ENCODE data around the gene BCAS3.

BCAS3 gene

GRCh38 chr17:61310590-61310989 lies 632.9 kb downstream of the BCAS3 start:
- no peak overlapping the region for H3K4me3 ChIP-seq
- DNase-seq (ENCODE audit: low spot score), result peak; percentile 8
- TF ChIP-seq CTCF (IDR thresholded peaks at IDR 0.05), result no peak
- no peak overlapping the region for H3K27ac ChIP-seq

GRCh38 chr17:61312406-61313295 lies 635.0 kb downstream of the BCAS3 start:
- TF ChIP-seq CTCF (IDR thresholded peaks at IDR 0.05), result no peak
- no peak overlapping the region for H3K4me3 ChIP-seq
- peak overlapping the region; percentile 84 to 93 for H3K27ac ChIP-seq
- DNase-seq (ENCODE audit: low spot score), result no peak

- Histone ChIP-seq H3K27ac (peak overlapping the region; percentile 84 to 93), H3K4me3 (no peak overlapping the region)
- DNase-seq (ENCODE audit: low spot score), result no peak
- no peak for TF ChIP-seq CTCF (IDR thresholded peaks at IDR 0.05)
Observed at GRCh38 chr17:61313461-61314326, 636.0 kb downstream of the BCAS3 start.

GRCh38 chr17:61314368-61315078 lies 636.9 kb downstream of the BCAS3 start:
- DNase-seq (ENCODE audit: low spot score), result peak; percentile 95
- Histone ChIP-seq H3K4me3 (peak overlapping the region; percentile 45), H3K27ac (peak overlapping the region; percentile 84 to 93)
- no peak for TF ChIP-seq CTCF (IDR thresholded peaks at IDR 0.05)

- no peak for DNase-seq (ENCODE audit: low spot score)
- Histone ChIP-seq H3K4me3 (no peak overlapping the region), H3K27ac (no peak overlapping the region)
- TF ChIP-seq CTCF (IDR thresholded peaks at IDR 0.05), result no peak
Observed at GRCh38 chr17:61316633-61317032, 639.0 kb downstream of the BCAS3 start.

GRCh38 chr17:61317779-61318178 lies 640.1 kb downstream of the BCAS3 start:
- no peak overlapping the region for H3K27ac ChIP-seq
- no peak for DNase-seq (ENCODE audit: low spot score)
- no peak for TF ChIP-seq CTCF (IDR thresholded peaks at IDR 0.05)

More at GRCh38 chr17:61317779-61318178, 640.1 kb downstream of the BCAS3 start:
- H3K4me3 ChIP-seq, result no peak overlapping the region
